ENCODE data around the gene AP1M2. TPM values are rescaled to one million over a fixed set of nuclear protein-coding genes. Genes with fewer than 3 reads are reported as not detected.
"Not testable (repeated sequence)": the region's sequence is repeated elsewhere in the genome, so short reads cannot be mapped to it uniquely, and the experiment has no call there.

The AP1M2 gene
- total RNA-seq, 6 donors from 2014 or later: 35.1 to 63.1 (median 45.7) TPM

DNA sequence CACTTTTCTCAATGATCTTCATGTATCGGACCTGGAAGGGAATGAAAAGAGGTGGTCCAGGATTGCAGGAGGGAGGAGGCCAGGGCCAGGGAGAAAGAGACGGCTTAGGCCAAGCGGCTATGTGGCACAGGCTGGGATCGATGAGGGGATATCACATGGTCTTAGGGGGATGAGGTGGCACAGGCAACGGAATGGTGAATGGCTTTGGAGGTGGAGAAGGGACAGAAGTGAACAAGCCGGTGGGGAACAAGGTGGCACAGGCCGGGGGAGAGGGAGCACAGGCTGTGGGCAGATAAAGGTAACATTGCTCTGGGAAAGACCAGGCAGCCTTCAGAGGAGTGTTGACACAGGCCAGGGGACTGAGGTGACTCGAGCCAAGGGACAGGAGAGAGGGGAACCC is 12.7 kb downstream of the AP1M2 start:
- TF ChIP-seq, protein P1, sequence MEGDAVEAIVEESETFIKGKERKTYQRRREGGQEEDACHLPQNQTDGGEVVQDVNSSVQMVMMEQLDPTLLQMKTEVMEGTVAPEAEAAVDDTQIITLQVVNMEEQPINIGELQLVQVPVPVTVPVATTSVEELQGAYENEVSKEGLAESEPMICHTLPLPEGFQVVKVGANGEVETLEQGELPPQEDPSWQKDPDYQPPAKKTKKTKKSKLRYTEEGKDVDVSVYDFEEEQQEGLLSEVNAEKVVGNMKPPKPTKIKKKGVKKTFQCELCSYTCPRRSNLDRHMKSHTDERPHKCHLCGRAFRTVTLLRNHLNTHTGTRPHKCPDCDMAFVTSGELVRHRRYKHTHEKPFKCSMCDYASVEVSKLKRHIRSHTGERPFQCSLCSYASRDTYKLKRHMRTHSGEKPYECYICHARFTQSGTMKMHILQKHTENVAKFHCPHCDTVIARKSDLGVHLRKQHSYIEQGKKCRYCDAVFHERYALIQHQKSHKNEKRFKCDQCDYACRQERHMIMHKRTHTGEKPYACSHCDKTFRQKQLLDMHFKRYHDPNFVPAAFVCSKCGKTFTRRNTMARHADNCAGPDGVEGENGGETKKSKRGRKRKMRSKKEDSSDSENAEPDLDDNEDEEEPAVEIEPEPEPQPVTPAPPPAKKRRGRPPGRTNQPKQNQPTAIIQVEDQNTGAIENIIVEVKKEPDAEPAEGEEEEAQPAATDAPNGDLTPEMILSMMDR (IDR thresholded peaks at IDR 0.05): no peak
- TF ChIP-seq POLR2AphosphoS5 (IDR thresholded peaks at IDR 0.05) (no peak), POLR2A (IDR thresholded peaks at IDR 0.05) (no peak), EP300 (IDR thresholded peaks at IDR 0.05) (no peak)
- Histone ChIP-seq H3K27me3 (no peaks in the 10 kb centered on the region), H3K4me1 (peaks cover 6 to 13% (median 11%) of the 10 kb centered on the region in 4 donors), H3K4me3 (no peak overlapping the region), H3K27ac (no peak overlapping the region), H3K36me3 (no peaks in the 10 kb centered on the region), H3K9me3 (no peaks in the 10 kb centered on the region)
- DNase-seq (no peak), ATAC-seq (ENCODE audit: low FRiP score in 2 of 2) (no peak)
- 90 to 93% methylated on average over 8 of the region's 8 CpGs for WGBS, 2 donors

DNA sequence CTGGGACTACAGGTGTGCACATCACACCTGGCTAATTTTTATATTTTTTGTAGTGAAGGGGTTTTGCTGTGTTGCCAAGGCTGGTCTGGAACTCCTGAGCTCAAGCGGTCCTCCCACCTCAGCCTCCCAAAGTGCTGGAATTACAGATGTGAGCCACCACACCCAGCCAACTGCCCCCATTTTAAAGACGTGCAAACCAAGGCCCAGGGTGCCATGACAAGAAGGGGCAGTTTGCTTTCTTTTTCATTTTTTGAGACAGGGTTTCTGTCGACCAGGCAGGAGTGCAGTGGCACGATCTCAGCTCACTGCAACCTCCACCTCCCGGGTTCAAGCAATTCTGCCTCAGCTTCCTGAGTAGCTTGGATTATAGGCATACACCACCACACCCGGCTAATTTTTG is 13.3 kb downstream of the AP1M2 start:
- ATAC-seq (ENCODE audit: low FRiP score in 2 of 2); H3K9me3 ChIP-seq; H3K27me3 ChIP-seq; DNase-seq; H3K27ac ChIP-seq; H3K36me3 ChIP-seq; H3K4me3 ChIP-seq: not testable (repeated sequence)
- peaks cover 10 to 17% (median 15%) of the 10 kb centered on the region in 4 donors for H3K4me1 ChIP-seq
- WGBS, 2 donors: 85 to 91% methylated on average over 6 of the region's 6 CpGs

DNA sequence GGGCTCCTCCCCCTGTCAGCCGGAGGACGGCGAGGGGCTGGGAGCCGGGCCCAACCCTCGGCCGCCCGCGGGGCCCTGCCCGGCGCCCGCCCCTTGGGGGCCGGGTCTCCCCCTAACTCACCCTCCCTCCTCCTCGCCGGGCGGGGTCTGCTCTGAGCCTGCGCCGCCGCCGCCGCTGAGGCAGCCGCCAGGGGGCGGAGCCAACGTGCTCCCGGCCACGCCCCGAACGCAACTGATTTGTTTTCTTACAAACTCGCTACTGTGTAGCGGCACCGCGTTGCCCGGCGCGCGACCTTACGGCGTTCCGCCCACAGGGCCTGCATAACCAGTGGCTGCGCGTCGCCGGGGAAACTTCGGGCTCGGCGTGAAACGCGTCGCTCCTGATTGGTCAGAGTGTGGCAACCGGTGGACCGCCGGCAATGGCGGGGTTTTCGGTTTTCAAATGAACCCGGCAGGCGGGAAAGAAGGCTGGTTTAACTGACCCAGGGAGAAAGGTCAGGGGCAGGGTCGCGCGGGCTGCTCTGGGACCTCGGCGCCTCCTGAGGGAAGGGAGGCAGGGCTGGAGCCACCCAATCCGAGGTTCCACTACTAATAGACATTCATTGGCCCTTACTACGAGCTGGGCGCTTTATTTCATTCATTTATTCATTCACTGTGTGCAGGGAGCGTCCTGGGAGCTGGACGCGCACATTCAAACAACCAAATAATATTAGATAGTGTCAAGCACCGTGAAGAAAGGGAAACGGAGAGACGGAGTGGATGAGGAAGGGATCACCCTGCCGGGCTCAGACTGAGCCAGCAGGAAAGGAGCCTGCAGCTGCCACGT is 18.1 kb downstream of the AP1M2 start, which contains the start of gene CDKN2D:
TSS of gene CDKN2D (minus strand) at position 154 of the 826 bp plus-strand sequence. CDS start 326 bp downstream, outside the sequence.
- peak; percentile 100 for DNase-seq
- peaks cover 37 to 51% (median 47%) of the 10 kb centered on the region in 4 donors for H3K4me1 ChIP-seq
- H3K36me3 ChIP-seq: peaks cover 0 to 5% (median 0%) of the 10 kb centered on the region in 4 donors
- TF ChIP-seq, protein P1 (IDR thresholded peaks at IDR 0.05): peak in 5 of 6 experiments; percentile 61 to 95 (median 91)
- TF ChIP-seq POLR2AphosphoS5 (IDR thresholded peaks at IDR 0.05) (peak; percentile 78 to 88), POLR2A (IDR thresholded peaks at IDR 0.05) (peak in 1 of 4 donors; percentile 86), EP300 (IDR thresholded peaks at IDR 0.05) (no peak)
- peak within 1 kb of the TSS; percentile 39 to 96 (median 86) for H3K4me3 ChIP-seq
- H3K27ac ChIP-seq: peak within 1 kb of the TSS; percentile 84 to 95 (median 92)
- H3K27me3 ChIP-seq: no peaks in the 10 kb centered on the region
- peak; percentile 92 to 96 for ATAC-seq (ENCODE audit: low FRiP score in 2 of 2)
- H3K9me3 ChIP-seq: no peaks in the 10 kb centered on the region
- WGBS, 2 donors: 0 to 2% methylated on average over 25 to 50 of the region's 71 CpGs

DNA sequence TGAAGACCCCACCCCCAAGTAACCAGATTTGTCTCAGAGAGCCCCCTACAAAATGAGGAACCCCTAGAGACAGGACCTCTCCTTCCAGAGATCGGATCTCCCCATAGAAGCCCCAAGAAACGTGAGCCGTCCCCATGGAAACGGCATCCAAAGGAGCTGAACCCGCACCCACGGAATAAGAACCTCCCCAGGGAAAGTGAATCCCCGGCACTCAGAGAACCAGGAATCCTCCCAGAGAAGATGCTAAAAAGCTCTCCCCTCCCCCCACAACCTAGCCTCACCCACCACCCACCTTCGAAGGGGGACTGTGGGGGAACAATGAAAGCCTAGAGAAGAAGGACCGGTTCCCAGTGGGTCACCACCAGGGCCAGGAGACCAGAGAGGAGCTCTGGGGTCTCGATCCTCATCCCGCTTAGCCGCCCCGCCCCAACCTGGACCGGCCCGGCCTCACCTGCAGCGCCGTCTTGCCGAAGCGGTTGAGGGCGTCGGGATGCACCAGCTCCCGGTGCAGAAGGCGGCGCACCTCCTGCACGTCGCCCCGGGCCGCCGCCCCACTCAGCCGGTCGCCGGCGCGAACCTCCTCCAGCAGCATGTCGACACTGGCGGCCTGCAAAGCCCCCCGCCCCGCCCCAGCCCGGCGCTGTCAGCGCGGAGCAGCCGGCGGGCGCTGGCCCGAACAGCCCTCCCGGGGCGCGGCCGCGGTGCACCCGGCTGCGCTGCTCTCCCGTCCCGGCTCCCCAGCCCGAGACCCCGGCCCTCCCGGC is 18.9 kb downstream of the AP1M2 start:
- H3K4me1 ChIP-seq: peaks cover 37 to 51% (median 47%) of the 10 kb centered on the region in 4 donors
- no peaks in the 10 kb centered on the region for H3K9me3 ChIP-seq
- WGBS, 2 donors: 0 to 1% methylated on average over 6 to 27 of the region's 58 CpGs
- DNase-seq (peak in 1 of 2 donors; percentile 57), ATAC-seq (ENCODE audit: low FRiP score in 2 of 2) (no peak)
- H3K27ac ChIP-seq: peak overlapping the region; percentile 84 to 95 (median 92)
- peak in 2 of 4 donors; percentile 37 to 84 for TF ChIP-seq POLR2A (IDR thresholded peaks at IDR 0.05)
- TF ChIP-seq, protein P1 (IDR thresholded peaks at IDR 0.05): no peak
- no peak for TF ChIP-seq EP300 (IDR thresholded peaks at IDR 0.05)
- peak overlapping the region; percentile 39 to 96 (median 86) for H3K4me3 ChIP-seq
- H3K36me3 ChIP-seq: peaks cover 0 to 5% (median 0%) of the 10 kb centered on the region in 4 donors
- H3K27me3 ChIP-seq: no peaks in the 10 kb centered on the region

DNA sequence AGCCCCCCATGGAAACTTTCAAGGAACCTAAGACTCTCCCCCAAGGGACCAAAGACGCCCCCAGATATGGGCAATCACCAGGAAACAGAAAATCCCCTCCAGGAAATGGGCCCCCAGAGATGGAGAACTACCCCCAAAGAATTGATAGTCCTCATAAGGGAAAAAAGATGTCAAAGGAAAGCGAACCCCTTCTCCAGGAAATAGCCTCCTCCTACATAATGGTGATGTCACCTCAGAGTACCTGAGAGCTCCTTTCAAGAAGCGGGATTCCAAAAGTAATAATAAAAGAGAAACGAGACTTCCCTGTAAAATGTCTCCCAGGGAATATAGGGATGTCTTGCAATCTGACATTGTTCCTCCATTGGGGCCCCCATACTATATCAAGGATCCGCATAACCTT is 19.5 kb downstream of the AP1M2 start:
- H3K27ac ChIP-seq: peak overlapping the region; percentile 84 to 95 (median 92)

More for the DNA sequence above, 19.5 kb downstream of the AP1M2 start:
- ATAC-seq (ENCODE audit: low FRiP score in 2 of 2): no peak
- Histone ChIP-seq H3K27me3 (no peaks in the 10 kb centered on the region), H3K4me3 (peak overlapping the region; percentile 39 to 96 (median 86)), H3K4me1 (peaks cover 37 to 50% (median 47%) of the 10 kb centered on the region in 4 donors), H3K9me3 (no peaks in the 10 kb centered on the region), H3K36me3 (peaks cover 0 to 5% (median 0%) of the 10 kb centered on the region in 4 donors)
- TF ChIP-seq POLR2AphosphoS5 (IDR thresholded peaks at IDR 0.05) (no peak), EP300 (IDR thresholded peaks at IDR 0.05) (no peak), POLR2A (IDR thresholded peaks at IDR 0.05) (no peak)
- TF ChIP-seq, protein P1 (IDR thresholded peaks at IDR 0.05): no peak
- DNase-seq: no peak
- WGBS, 2 donors: 19 to 21% methylated on average over 5 of the region's 5 CpGs
